CD14-positive monocyte (primary cell): Measurements from ENCODE around the gene SLC5A12. TPM values are rescaled to one million over a fixed set of nuclear protein-coding genes. Genes with fewer than 3 reads are reported as not detected.

Experiments
- DNase-seq, 3 donors: peaks; one replicate each; pipeline ENCODE4 v3.0.0-alpha.2; 2011 to 2022
- H2AFZ ChIP-seq: 2 replicates; pipeline ENCODE4 v1.6.0; 2012; ENCODE audit warnings: mild to moderate bottlenecking, low read depth, low read length, inconsistent platforms; ENCODE audit not compliant: insufficient read depth, poor library complexity, severe bottlenecking
- H3K27ac ChIP-seq, 2 donors: 1 replicate in 1 of 2; 2 replicates in 1 of 2; pipeline ENCODE4 v1.5.1; 2012 to 2013; ENCODE audit warnings: low read length in 2 of 2, control low read depth in 1 of 2, inconsistent platforms in 1 of 2, low read depth in 1 of 2, mild to moderate bottlenecking in 1 of 2
- H3K27me3 ChIP-seq, 2 donors: one replicate each; pipeline versions ENCODE4 v1.6.0 to v1.6.1; 2011 to 2013; ENCODE audit warnings: low read length in 2 of 2; ENCODE audit not compliant: control insufficient read depth in 2 of 2, insufficient read depth in 2 of 2
- H3K36me3 ChIP-seq, 2 donors: replicated peaks in 1 of 2; 1 replicate in 1 of 2; 2 replicates in 1 of 2; pipeline versions ENCODE4 v1.5.1 to v1.6.1; 2012 to 2013; ENCODE audit warnings: low read length in 2 of 2, control low read depth in 1 of 2, inconsistent platforms in 1 of 2, mild to moderate bottlenecking in 1 of 2; ENCODE audit not compliant: insufficient read depth in 2 of 2, control insufficient read depth in 1 of 2
- H3K4me1 ChIP-seq, 2 donors: 1 replicate in 1 of 2; 2 replicates in 1 of 2; pipeline versions ENCODE4 v1.5.1 to v1.6.1; 2012 to 2013; ENCODE audit warnings: low read length in 2 of 2, control low read depth in 1 of 2, inconsistent platforms in 1 of 2, mild to moderate bottlenecking in 1 of 2, moderate library complexity in 1 of 2; ENCODE audit not compliant: insufficient read depth in 2 of 2, control insufficient read depth in 1 of 2
- H3K4me2 ChIP-seq: replicated peaks from 2 replicates; pipeline ENCODE3; 2012; ENCODE audit warnings: low read length, moderate library complexity, mild to moderate bottlenecking; ENCODE audit not compliant: poor library complexity, severe bottlenecking; ENCODE audit errors: extremely low read depth
- H3K4me3 ChIP-seq, 3 experiments: fragments of 200-600 bp in 1 of 3; sonication (generic) in 1 of 3; replicated peaks in 1 of 3; 1 replicate in 2 of 3; 2 replicates in 1 of 3; pipeline ENCODE4 v1.5.1; 2011 to 2013; ENCODE audit warnings: low read length in 3 of 3, mild to moderate bottlenecking in 3 of 3, control low read depth in 2 of 3, low read depth in 2 of 3, inconsistent platforms in 1 of 3, moderate library complexity in 1 of 3
- H3K79me2 ChIP-seq: 2 replicates; pipeline ENCODE4 v1.6.0; 2012; ENCODE audit warnings: mild to moderate bottlenecking, control low read depth, inconsistent platforms, low read length, moderate library complexity; ENCODE audit not compliant: insufficient read depth
- H3K9ac ChIP-seq: 2 replicates; pipeline ENCODE4 v1.6.0; 2017; ENCODE audit warnings: low read length, mild to moderate bottlenecking; ENCODE audit not compliant: insufficient read depth, poor library complexity, severe bottlenecking
- H3K9me3 ChIP-seq, 2 donors: replicated peaks in 1 of 2; 1 replicate in 1 of 2; 2 replicates in 1 of 2; pipeline versions ENCODE4 v1.5.1 to v1.6.1; 2012 to 2013; ENCODE audit warnings: low read length in 2 of 2, control low read depth in 1 of 2; ENCODE audit not compliant: control insufficient read depth in 1 of 2, insufficient read depth in 1 of 2
- H4K20me1 ChIP-seq: 2 replicates; pipeline ENCODE4 v1.6.0; 2012; ENCODE audit warnings: mild to moderate bottlenecking, low read length, control low read depth, moderate library complexity; ENCODE audit not compliant: insufficient read depth
- H3K27ac Mint-ChIP-seq, 7 donors: one replicate each; pipeline ENCODE4 v1.8.0; 2020; ENCODE audit warnings: mild to moderate bottlenecking in 7 of 7, mixed read lengths in 7 of 7, moderate library complexity in 6 of 7, inconsistent platforms in 2 of 7
- H3K27me3 Mint-ChIP-seq, 3 donors: one replicate each; pipeline ENCODE4 v1.8.0; 2021 to 2022; ENCODE audit warnings: low read depth in 3 of 3, mild to moderate bottlenecking in 3 of 3, mixed read lengths in 3 of 3, moderate library complexity in 3 of 3, inconsistent platforms in 1 of 3
- H3K36me3 Mint-ChIP-seq, 2 donors: one replicate each; pipeline ENCODE4 v1.8.0; 2020; ENCODE audit warnings: mixed read lengths in 2 of 2, inconsistent platforms in 1 of 2, mild to moderate bottlenecking in 1 of 2
- H3K4me1 Mint-ChIP-seq: one replicate; pipeline ENCODE4 v1.8.0; 2020; ENCODE audit warnings: mild to moderate bottlenecking, mixed read lengths
- H3K4me3 Mint-ChIP-seq, 2 donors: one replicate each; pipeline ENCODE4 v1.8.0; 2020; ENCODE audit warnings: mild to moderate bottlenecking in 2 of 2, mixed read lengths in 2 of 2, moderate library complexity in 1 of 2
- H3K9me3 Mint-ChIP-seq, 7 donors: one replicate each; pipeline ENCODE4 v1.8.0; 2020 to 2022; ENCODE audit warnings: mixed read lengths in 7 of 7, mild to moderate bottlenecking in 6 of 7, moderate library complexity in 6 of 7, inconsistent platforms in 2 of 7
- WGBS: methylation state at CpG from one replicate; pipeline ENCODE4 v1.1.5; 2013; ENCODE audit warnings: missing lambda C conversion rate; ENCODE audit not compliant: insufficient coverage; 5-methylcytosine and 5-hydroxymethylcytosine counted together
- intact Hi-C, 2 donors: fragments of 100-400 bp; cut with micrococcal nuclease; formaldehyde crosslinking; loops; one replicate each; pipeline versions ENCODE4 v1.15.0 to v1.15.1; 2023
- polyA minus RNA-seq: library from RNA; depleted of rRNA, polyadenylated mRNA; stranded (reverse); fragments of >200 nt; gene quantifications from 2 replicates; pipeline ENCODE4 v1.2.3, GENCODE V29; 2012
- polyA plus RNA-seq, 3 donors: library from polyadenylated mRNA; depleted of rRNA in 1 of 3; unstranded in 2 of 3; stranded (reverse) in 1 of 3; fragments of 300-500 nt in 2 of 3; fragments of >200 nt in 1 of 3; fragmentation: Illumina TruSeq in 2 of 3; gene quantifications; 1 replicate in 2 of 3; 2 replicates in 1 of 3; pipeline ENCODE4 v1.2.3, GENCODE V29; 2012 to 2021
- total RNA-seq, 12 experiments: library from RNA in 1 of 12; stranded (reverse) in 1 of 12; fragments of 120-200 nt in 1 of 12; gene quantifications; one replicate each; pipeline ENCODE4 v1.2.4 and lab custom pipeline; 2013 to 2026; ENCODE audit warnings: mixed read lengths in 6 of 12, inconsistent platforms in 1 of 12
- TF ChIP-seq, protein P1 (sequence below): fragments of 200-600 bp; IDR thresholded peaks from one replicate; pipeline ENCODE4 v1.8.0; 2022; ENCODE audit warnings: antibody characterized with exemption, mild to moderate bottlenecking

The SLC5A12 gene, protein sequence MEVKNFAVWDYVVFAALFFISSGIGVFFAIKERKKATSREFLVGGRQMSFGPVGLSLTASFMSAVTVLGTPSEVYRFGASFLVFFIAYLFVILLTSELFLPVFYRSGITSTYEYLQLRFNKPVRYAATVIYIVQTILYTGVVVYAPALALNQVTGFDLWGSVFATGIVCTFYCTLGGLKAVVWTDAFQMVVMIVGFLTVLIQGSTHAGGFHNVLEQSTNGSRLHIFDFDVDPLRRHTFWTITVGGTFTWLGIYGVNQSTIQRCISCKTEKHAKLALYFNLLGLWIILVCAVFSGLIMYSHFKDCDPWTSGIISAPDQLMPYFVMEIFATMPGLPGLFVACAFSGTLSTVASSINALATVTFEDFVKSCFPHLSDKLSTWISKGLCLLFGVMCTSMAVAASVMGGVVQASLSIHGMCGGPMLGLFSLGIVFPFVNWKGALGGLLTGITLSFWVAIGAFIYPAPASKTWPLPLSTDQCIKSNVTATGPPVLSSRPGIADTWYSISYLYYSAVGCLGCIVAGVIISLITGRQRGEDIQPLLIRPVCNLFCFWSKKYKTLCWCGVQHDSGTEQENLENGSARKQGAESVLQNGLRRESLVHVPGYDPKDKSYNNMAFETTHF
- not detected for total RNA-seq (2013)
- polyA plus RNA-seq = not detected
- not detected in 2 replicates for polyA minus RNA-seq
- 0 to 2.4 (median 0.03) reads per million in 11 experiments for total RNA-seq (lab: John Stamatoyannopoulos, UW)

DNA sequence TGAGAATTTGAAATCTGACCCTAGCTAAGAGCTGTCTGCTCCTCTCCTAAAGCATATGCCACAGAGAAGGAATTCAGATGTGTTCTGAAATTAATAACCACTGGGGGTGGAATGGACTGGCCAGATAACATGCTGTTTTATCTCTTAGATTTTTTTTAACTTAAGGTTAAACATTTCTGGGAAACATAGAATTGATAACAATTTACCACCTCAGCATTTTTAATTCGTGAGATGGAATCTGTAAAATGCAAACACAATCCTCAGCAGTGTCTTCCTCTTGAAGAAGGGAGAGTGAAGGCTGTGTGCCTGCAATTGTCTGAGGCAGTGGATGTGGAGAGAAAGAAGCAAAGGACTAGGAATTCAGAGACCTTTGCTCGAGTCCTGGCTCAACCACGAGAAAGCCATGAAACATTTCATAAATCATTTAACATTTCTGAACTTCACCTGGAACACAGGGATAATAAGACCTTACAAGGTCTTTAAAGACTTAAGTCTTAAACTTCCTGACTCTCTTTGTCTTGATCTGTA is at the start of gene SLC5A12:
Gene SLC5A12, minus strand, starts transcription at position 113 of the 528 bp plus-strand sequence. CDS start 346 bp downstream, outside the sequence.
- Histone ChIP-seq H3K4me3 (no peak within 1 kb of the TSS), H3K27ac (no peak within 1 kb of the TSS), H3K4me2 (no peak within 1 kb of the TSS), H4K20me1 (no peaks in the 10 kb centered on the region), H3K9me3 (no peaks in the 10 kb centered on the region), H3K79me2 (no peaks in the 10 kb centered on the region), H3K9ac (no peak within 1 kb of the TSS), H3K27me3 (no peaks in the 10 kb centered on the region), H2AFZ (no peak within 1 kb of the TSS), H3K4me1 (no peaks in the 10 kb centered on the region), H3K36me3 (no peaks in the 10 kb centered on the region)
- intact Hi-C loops = no loop called here
- no CpG with 5 or more reads among the region's 3 CpGs for WGBS
- TF ChIP-seq, protein P1, sequence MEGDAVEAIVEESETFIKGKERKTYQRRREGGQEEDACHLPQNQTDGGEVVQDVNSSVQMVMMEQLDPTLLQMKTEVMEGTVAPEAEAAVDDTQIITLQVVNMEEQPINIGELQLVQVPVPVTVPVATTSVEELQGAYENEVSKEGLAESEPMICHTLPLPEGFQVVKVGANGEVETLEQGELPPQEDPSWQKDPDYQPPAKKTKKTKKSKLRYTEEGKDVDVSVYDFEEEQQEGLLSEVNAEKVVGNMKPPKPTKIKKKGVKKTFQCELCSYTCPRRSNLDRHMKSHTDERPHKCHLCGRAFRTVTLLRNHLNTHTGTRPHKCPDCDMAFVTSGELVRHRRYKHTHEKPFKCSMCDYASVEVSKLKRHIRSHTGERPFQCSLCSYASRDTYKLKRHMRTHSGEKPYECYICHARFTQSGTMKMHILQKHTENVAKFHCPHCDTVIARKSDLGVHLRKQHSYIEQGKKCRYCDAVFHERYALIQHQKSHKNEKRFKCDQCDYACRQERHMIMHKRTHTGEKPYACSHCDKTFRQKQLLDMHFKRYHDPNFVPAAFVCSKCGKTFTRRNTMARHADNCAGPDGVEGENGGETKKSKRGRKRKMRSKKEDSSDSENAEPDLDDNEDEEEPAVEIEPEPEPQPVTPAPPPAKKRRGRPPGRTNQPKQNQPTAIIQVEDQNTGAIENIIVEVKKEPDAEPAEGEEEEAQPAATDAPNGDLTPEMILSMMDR = no peak
- Mint-ChIP-seq H3K4me1 (no peaks in the 10 kb centered on the region), H3K27ac (no peak within 1 kb of the TSS), H3K4me3 (no peak within 1 kb of the TSS), H3K9me3 (peaks cover 0 to 5% (median 0%) of the 10 kb centered on the region in 7 donors), H3K36me3 (no peaks in the 10 kb centered on the region), H3K27me3 (no peaks in the 10 kb centered on the region)
- DNase-seq = no peak

DNA sequence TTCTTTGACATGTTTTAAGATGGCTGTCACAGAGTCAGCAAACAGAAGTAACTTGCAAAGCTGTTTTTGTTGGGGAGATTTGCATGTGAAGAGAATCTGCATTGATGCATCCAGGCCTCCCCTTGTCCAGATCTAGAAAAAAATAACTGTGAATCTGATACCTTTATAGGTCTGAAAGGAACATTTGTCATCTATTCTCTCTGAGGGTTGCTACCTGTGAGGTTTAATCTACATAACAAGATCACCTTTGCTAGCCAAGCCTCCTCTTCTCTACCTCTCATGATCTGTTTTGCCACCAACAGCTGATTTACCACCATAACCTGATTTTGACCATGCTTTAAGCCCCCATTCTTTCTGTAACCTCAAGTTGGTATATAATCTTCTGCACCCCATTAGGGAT is 47.2 kb upstream of the SLC5A12 start:
- H3K4me3 Mint-ChIP-seq = no peak overlapping the region
- no peak for DNase-seq

More for the DNA sequence above, 47.2 kb upstream of the SLC5A12 start:
- Histone ChIP-seq H3K27ac (no peak overlapping the region), H3K4me1 (no peaks in the 10 kb centered on the region), H4K20me1 (no peaks in the 10 kb centered on the region), H3K9ac (no peak overlapping the region), H3K4me3 (no peak overlapping the region), H3K79me2 (no peaks in the 10 kb centered on the region), H3K36me3 (no peaks in the 10 kb centered on the region), H3K9me3 (no peaks in the 10 kb centered on the region), H3K4me2 (no peak overlapping the region), H3K27me3 (no peaks in the 10 kb centered on the region), H2AFZ (no peak overlapping the region)
- peaks cover 0 to 2% (median 0%) of the 10 kb centered on the region in 3 donors for H3K27me3 Mint-ChIP-seq
- peaks cover 0 to 5% (median 2%) of the 10 kb centered on the region in 7 donors for H3K9me3 Mint-ChIP-seq
- no peaks in the 10 kb centered on the region for H3K36me3 Mint-ChIP-seq
- TF ChIP-seq, protein P1 = no peak
- no peaks in the 10 kb centered on the region for H3K4me1 Mint-ChIP-seq
- intact Hi-C loops = no loop called here
- H3K27ac Mint-ChIP-seq = no peak overlapping the region
